BE2C (cell line): ENCODE data around the gene ETS1.

Experiments
- DNase-seq: peaks from one replicate; pipeline ENCODE4 v3.0.0-alpha.2; 2020
- H3K27me3 ChIP-seq: fragments of 250-450 bp; sonication (Bioruptor Pico); 2 replicates; pipeline ENCODE4 v1.5.1; 2020; ENCODE audit warnings: mild to moderate bottlenecking
- H3K36me3 ChIP-seq: fragments of 250-450 bp; sonication (Bioruptor Pico); 2 replicates; pipeline ENCODE4 v1.5.1; 2020; ENCODE audit warnings: mild to moderate bottlenecking
- H3K4me1 ChIP-seq: fragments of 250-450 bp; sonication (Bioruptor Pico); 2 replicates; pipeline ENCODE4 v1.5.1; 2020
- H3K4me3 ChIP-seq: 2 replicates; pipeline ENCODE4 v1.5.1; 2011; ENCODE audit warnings: low read depth, low read length
- H3K9me3 ChIP-seq: fragments of 250-450 bp; sonication (Bioruptor Pico); 2 replicates; pipeline ENCODE4 v1.5.1; 2020
- TF ChIP-seq, protein P1 (sequence below): IDR thresholded peaks from 2 replicates; pipeline ENCODE4 v1.5.1; 2012; ENCODE audit warnings: mild to moderate bottlenecking, low read depth, low read length

The ETS1 gene

DNA sequence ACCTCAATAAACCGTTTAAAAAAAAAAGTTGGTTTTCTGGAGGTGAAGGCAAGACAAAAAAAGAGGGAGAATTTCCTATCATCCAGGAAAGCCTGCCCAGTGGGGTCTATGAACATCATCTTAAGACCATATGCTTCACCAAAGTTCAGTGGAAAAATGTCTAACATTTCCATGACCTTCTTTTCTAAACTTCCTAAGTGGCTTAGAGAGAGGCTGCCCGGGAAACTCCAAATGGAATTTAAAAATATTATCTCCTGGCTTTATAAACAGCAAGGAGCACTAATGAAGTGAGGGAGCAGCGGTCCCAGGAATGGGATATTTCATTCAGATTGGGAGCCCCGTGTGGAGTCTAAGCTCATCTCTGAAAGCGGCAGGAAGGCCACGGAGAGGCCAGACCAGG lies 46.9 kb downstream of the ETS1 start:
- no peak for DNase-seq
- TF ChIP-seq, protein P1, sequence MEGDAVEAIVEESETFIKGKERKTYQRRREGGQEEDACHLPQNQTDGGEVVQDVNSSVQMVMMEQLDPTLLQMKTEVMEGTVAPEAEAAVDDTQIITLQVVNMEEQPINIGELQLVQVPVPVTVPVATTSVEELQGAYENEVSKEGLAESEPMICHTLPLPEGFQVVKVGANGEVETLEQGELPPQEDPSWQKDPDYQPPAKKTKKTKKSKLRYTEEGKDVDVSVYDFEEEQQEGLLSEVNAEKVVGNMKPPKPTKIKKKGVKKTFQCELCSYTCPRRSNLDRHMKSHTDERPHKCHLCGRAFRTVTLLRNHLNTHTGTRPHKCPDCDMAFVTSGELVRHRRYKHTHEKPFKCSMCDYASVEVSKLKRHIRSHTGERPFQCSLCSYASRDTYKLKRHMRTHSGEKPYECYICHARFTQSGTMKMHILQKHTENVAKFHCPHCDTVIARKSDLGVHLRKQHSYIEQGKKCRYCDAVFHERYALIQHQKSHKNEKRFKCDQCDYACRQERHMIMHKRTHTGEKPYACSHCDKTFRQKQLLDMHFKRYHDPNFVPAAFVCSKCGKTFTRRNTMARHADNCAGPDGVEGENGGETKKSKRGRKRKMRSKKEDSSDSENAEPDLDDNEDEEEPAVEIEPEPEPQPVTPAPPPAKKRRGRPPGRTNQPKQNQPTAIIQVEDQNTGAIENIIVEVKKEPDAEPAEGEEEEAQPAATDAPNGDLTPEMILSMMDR = no peak
- no peaks in the 10 kb centered on the region for H3K36me3 ChIP-seq
- no peaks in the 10 kb centered on the region for H3K27me3 ChIP-seq
- no peaks in the 10 kb centered on the region for H3K9me3 ChIP-seq
- H3K4me3 ChIP-seq = no peak overlapping the region
- no peaks in the 10 kb centered on the region; the same call in 1 of the 2 replicates for H3K4me1 ChIP-seq

DNA sequence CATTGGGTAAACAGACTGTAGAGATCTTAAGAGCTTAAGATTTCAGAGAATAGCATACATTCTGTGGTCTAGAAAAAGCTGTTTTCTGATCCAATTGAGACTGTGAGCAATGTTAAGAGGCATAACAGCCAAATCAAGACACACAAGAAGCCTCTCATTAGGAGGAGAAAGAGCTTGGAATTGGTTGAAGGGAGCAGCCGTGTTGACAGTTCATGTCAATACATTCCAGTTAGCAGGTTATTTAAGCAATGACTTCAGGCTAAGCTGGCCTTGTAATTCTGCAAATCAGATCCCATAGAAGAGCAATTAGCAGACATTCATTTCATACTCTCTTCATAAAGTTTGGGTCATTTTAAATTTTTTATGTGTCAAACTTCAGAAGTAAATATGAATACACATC lies 50.9 kb downstream of the ETS1 start:
- Histone ChIP-seq H3K9me3 (no peaks in the 10 kb centered on the region), H3K4me1 (no peaks in the 10 kb centered on the region; the same call in 1 of the 2 replicates), H3K4me3 (no peak overlapping the region), H3K27me3 (no peaks in the 10 kb centered on the region), H3K36me3 (no peaks in the 10 kb centered on the region)
- TF ChIP-seq, protein P1 = no peak
- DNase-seq = no peak

DNA sequence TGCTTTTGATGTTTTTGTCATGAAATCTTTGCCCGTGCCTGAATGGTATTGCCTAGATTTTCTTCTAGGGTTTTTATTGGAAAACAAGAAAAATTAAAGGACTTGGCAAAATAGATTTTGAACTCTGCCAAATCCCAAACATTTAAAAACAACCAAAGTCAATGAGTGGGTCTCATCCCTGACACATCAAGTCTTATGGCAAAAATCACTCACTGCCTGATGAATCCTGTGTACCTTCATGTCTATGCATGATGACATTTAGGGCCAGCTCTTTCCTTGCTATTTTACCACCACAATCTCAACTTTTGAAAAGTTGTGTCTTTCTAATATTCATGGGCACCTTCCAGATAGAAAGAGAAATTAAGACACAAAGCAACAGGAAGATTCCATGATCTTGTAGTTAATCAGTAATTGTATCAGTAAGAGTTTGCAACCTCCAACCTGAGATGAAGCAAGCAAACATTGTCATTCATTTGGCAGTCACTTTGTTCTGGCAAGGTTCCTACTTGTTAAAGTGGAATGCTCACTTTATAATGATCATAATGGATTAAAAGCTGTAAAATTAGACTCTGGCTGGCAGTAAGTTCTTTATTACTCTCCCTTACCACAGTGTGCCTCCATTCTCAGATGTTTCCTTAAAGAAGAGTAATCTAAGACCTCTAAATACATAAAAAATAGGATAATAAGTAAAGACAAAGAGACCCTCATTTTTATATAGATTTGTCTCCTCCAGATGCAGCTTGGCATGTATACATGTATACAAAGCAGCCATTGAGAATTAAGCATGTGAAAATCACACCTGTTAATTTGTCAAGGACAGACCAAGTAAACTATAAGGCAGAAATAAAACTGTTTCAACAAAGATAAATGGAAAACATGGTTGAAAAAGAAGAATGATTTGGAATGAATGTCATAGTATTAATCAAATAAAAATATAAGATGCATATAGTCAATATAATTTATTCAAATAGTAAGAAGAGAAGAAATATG lies 51.6 kb downstream of the ETS1 start:
- H3K9me3 ChIP-seq = no peaks in the 10 kb centered on the region
- no peaks in the 10 kb centered on the region; the same call in 1 of the 2 replicates for H3K4me1 ChIP-seq
- TF ChIP-seq, protein P1 = no peak
- no peaks in the 10 kb centered on the region for H3K36me3 ChIP-seq
- no peak overlapping the region for H3K4me3 ChIP-seq
- no peak for DNase-seq
- H3K27me3 ChIP-seq = no peaks in the 10 kb centered on the region

DNA sequence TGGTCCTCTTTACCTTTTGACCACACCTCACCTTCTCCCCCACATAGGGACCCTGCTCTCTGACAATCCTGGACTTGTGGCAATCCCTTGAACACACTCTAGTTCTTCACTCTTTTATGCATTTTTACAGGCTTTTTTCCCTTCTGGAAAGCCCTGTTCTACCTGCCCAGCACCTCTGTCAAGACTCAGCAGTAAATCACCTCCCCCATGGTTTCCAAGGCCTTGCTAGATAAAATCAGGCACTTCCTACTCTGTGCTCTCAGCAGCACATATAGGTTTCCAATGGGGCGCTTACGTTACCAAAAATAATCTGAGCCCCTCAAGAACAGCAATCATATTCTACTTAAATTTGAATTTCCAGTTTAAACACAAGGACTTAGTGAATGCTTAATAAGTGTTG lies 53.9 kb downstream of the ETS1 start:
- Histone ChIP-seq H3K27me3 (no peaks in the 10 kb centered on the region), H3K9me3 (no peaks in the 10 kb centered on the region), H3K4me3 (no peak overlapping the region), H3K36me3 (no peaks in the 10 kb centered on the region), H3K4me1 (no peaks in the 10 kb centered on the region; the same call in 1 of the 2 replicates)
- DNase-seq = no peak
- TF ChIP-seq, protein P1 = no peak

DNA sequence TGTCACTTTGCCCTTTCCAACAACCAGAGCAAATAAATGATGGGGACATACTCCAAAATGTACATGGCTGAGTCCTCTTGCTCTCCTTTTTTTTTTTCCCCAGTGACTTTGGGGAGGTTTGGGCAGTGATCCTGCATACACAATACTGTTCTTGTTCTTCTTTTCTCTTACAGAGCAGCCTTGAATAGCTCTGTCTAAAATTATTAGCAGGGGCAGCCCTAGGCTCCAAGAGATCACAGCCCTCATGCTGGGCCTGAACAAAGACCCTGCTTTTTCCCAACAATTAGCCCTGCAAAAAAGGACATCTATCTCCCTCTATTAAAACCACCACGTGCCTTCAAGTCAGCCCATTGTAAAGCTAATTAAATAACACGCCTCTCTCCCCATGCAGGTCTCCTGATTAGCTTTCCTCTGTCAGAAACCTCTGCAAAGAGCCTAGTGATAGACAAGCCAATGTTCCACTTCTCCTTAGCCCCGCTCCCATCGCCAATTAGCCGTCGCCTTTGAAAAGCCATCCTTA lies 54.7 kb downstream of the ETS1 start:
- H3K36me3 ChIP-seq = no peaks in the 10 kb centered on the region
- TF ChIP-seq, protein P1 = no peak
- DNase-seq = no peak
- no peaks in the 10 kb centered on the region; the same call in 1 of the 2 replicates for H3K4me1 ChIP-seq
- no peak overlapping the region for H3K4me3 ChIP-seq
- H3K27me3 ChIP-seq = no peaks in the 10 kb centered on the region
- H3K9me3 ChIP-seq = no peaks in the 10 kb centered on the region
